K562 (cell line): ENCODE data around the gene AMBRA1. TPM values are rescaled to one million over a fixed set of nuclear protein-coding genes. Genes with fewer than 3 reads are reported as not detected.
A peak's percentile ranks its signal among the peaks of the same experiment; 100 is the strongest.

Source experiments
- CBX3 ChIP-seq, 2 experiments: IDR thresholded peaks; 1 replicate in 1 of 2; 2 replicates in 1 of 2; pipeline ENCODE4 v1.6.1; 2012; ENCODE audit warnings: inconsistent platforms in 2 of 2, low read length in 2 of 2, borderline replicate concordance in 1 of 2, control low read depth in 1 of 2
- HEY1 ChIP-seq: fragments of 250-450 bp; sonication (Bioruptor Pico); IDR thresholded peaks from 2 replicates; pipeline ENCODE4 v1.5.0; 2020; ENCODE audit warnings: mild to moderate bottlenecking, moderate library complexity, borderline replicate concordance
- NFRKB ChIP-seq: fragments of 450-650 bp; IDR thresholded peaks from 2 replicates; pipeline ENCODE4 v1.6.1; 2016; ENCODE audit warnings: low read depth
- SAP30 ChIP-seq: fragments of 200-600 bp; sonication (generic); IDR thresholded peaks from 2 replicates; pipeline ENCODE4 v1.6.1; 2012; ENCODE audit warnings: borderline replicate concordance, low read depth, mild to moderate bottlenecking, moderate library complexity, low read length, control low read depth, inconsistent platforms; ENCODE audit not compliant: insufficient read depth, poor library complexity, severe bottlenecking
- SUPT5H ChIP-seq: fragments of 450-650 bp; IDR thresholded peaks from 2 replicates; pipeline ENCODE4 v1.6.1; 2016
- TAF15 ChIP-seq: fragments of 200-400 bp; formaldehyde crosslinking; IDR thresholded peaks from 2 replicates; pipeline ENCODE4 v1.6.1; 2017; ENCODE audit warnings: mild to moderate bottlenecking, low read depth, low read length, moderate library complexity
- XRCC4 ChIP-seq: IDR thresholded peaks from one replicate; pipeline ENCODE4 v1.6.1; 2011; ENCODE audit not compliant: insufficient read depth, insufficient read length; ENCODE audit errors: extremely low read depth
- ZFX ChIP-seq: sonication (generic); formaldehyde crosslinking; IDR thresholded peaks from 2 replicates; pipeline ENCODE4 v1.8.0; 2022; ENCODE audit warnings: mild to moderate bottlenecking, missing genetic modification reagents, moderate library complexity
- ZNF274 ChIP-seq: IDR thresholded peaks from 2 replicates; pipeline ENCODE4 v1.6.1; 2011; ENCODE audit warnings: low read depth, mild to moderate bottlenecking, low read length, moderate library complexity, borderline replicate concordance
- ZNF830 ChIP-seq: fragments of 250-450 bp; sonication (Bioruptor Pico); IDR thresholded peaks from 2 replicates; pipeline ENCODE4 v1.5.0; 2021; ENCODE audit warnings: mild to moderate bottlenecking
- polyA plus RNA-seq, 8 experiments: library from polyadenylated mRNA; depleted of rRNA in 4 of 8; stranded (reverse) in 5 of 8; unstranded in 3 of 8; fragments of >200 nt; fragmentation: Nextera tagmentation in 2 of 8; fragmentation: Illumina TruSeq in 1 of 8; extraction: Ambion mirVana in 2 of 8; extraction: Trizol in 1 of 8; gene quantifications; 2 replicates each; pipeline versions ENCODE4 v1.2.1 to v1.2.3, GENCODE V29; 2011 to 2014; ENCODE audit warnings: inconsistent platforms in 1 of 8, missing spikeins in 1 of 8
- total RNA-seq, 7 experiments: library from RNA; depleted of rRNA in 6 of 7; stranded (reverse); fragments of >200 nt in 6 of 7; fragmentation: Illumina TruSeq in 2 of 7; extraction: Trizol in 2 of 7; gene quantifications; 2 replicates each; pipeline versions ENCODE4 v1.2.1 to v1.2.3, GENCODE V29; 2011 to 2021; ENCODE audit warnings: low replicate concordance in 1 of 7
- TF ChIP-seq, protein P1 (sequence below): IDR thresholded peaks from 3 replicates; pipeline ENCODE4 v1.6.1; 2011; ENCODE audit warnings: borderline replicate concordance, mild to moderate bottlenecking, moderate library complexity; ENCODE audit not compliant: insufficient read length; ENCODE audit errors: extremely low read depth
- TF ChIP-seq, protein P2 (sequence below): fragments of 200-800 bp; sonication (Bioruptor generic); IDR thresholded peaks from 2 replicates; pipeline ENCODE4 v1.6.1; 2017; ENCODE audit warnings: missing genetic modification characterization, missing compliant biosample characterization
- TF ChIP-seq, protein P3 (sequence below), 2 experiments: IDR thresholded peaks; 2 replicates each; pipeline ENCODE4 v1.6.1; 2011; ENCODE audit warnings: borderline replicate concordance in 1 of 2, control low read depth in 1 of 2, low read depth in 1 of 2, low read length in 1 of 2, mild to moderate bottlenecking in 1 of 2, mixed read lengths in 1 of 2, moderate library complexity in 1 of 2; ENCODE audit not compliant: insufficient read depth in 1 of 2, insufficient read length in 1 of 2, poor library complexity in 1 of 2, severe bottlenecking in 1 of 2; ENCODE audit errors: extremely low read depth in 1 of 2

Gene AMBRA1
- total and polyA plus RNA-seq, 9 of the 15 experiments (the other 6 are each of a cell fraction or from before 2014, with no cell fraction given) = 0.15 to 24.5 (median 13.0) TPM

DNA sequence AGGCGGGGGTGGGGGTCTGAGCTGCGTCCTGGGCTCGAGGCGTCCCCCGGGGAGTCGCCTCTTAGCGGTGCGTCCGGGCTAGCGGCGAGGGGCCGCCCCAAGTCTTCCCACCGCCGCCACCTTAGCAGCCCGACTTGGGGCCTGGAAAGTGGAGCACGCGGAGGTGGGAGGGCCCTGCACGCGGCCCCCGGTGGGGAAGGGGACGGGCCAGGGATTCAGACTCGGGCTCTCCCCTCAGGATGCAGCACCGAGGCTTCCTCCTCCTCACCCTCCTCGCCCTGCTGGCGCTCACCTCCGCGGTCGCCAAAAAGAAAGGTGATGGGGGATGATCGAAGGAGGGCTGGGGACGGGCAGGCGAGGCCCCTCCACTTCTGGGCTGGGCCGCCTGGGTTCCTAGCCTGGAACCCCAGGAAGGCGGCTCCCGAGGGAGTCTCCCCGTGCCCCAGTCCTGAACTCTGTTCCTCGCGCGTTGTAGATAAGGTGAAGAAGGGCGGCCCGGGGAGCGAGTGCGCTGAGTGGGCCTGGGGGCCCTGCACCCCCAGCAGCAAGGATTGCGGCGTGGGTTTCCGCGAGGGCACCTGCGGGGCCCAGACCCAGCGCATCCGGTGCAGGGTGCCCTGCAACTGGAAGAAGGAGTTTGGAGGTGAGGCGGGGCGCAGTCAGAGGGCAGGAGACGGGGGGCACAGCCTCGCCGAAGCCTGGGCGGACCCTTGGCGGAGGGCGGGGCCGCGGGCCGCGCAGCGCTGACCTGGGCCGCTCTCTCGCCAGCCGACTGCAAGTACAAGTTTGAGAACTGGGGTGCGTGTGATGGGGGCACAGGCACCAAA lies 211.8 kb downstream of the AMBRA1 start (continued):
- TF ChIP-seq, protein P1, sequence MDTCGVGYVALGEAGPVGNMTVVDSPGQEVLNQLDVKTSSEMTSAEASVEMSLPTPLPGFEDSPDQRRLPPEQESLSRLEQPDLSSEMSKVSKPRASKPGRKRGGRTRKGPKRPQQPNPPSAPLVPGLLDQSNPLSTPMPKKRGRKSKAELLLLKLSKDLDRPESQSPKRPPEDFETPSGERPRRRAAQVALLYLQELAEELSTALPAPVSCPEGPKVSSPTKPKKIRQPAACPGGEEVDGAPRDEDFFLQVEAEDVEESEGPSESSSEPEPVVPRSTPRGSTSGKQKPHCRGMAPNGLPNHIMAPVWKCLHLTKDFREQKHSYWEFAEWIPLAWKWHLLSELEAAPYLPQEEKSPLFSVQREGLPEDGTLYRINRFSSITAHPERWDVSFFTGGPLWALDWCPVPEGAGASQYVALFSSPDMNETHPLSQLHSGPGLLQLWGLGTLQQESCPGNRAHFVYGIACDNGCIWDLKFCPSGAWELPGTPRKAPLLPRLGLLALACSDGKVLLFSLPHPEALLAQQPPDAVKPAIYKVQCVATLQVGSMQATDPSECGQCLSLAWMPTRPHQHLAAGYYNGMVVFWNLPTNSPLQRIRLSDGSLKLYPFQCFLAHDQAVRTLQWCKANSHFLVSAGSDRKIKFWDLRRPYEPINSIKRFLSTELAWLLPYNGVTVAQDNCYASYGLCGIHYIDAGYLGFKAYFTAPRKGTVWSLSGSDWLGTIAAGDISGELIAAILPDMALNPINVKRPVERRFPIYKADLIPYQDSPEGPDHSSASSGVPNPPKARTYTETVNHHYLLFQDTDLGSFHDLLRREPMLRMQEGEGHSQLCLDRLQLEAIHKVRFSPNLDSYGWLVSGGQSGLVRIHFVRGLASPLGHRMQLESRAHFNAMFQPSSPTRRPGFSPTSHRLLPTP = no peak
- TF ChIP-seq ZFX (CRISPR knock-in tag) = peak; percentile 76
- TF ChIP-seq CBX3 (IDR thresholded peaks at IDR 0.05; ENCODE audit: borderline replicate concordance in 1 of 2, low read length in 2 of 2) = peak in 1 of 2 experiments; percentile 12; a peak in 1 of 3 replicates
- peak; percentile 30; the same call in 1 of the 2 replicates for TF ChIP-seq NFRKB
- TF ChIP-seq HEY1 (CRISPR knock-in tag) = no peak
- TF ChIP-seq, protein P2, sequence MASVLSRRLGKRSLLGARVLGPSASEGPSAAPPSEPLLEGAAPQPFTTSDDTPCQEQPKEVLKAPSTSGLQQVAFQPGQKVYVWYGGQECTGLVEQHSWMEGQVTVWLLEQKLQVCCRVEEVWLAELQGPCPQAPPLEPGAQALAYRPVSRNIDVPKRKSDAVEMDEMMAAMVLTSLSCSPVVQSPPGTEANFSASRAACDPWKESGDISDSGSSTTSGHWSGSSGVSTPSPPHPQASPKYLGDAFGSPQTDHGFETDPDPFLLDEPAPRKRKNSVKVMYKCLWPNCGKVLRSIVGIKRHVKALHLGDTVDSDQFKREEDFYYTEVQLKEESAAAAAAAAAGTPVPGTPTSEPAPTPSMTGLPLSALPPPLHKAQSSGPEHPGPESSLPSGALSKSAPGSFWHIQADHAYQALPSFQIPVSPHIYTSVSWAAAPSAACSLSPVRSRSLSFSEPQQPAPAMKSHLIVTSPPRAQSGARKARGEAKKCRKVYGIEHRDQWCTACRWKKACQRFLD (CRISPR knock-in tag) = no peak
- TF ChIP-seq ZNF274 = no peak
- TF ChIP-seq XRCC4 = no peak
- TF ChIP-seq SAP30 = peak; percentile 27
- no peak for TF ChIP-seq TAF15
- TF ChIP-seq, protein P3, sequence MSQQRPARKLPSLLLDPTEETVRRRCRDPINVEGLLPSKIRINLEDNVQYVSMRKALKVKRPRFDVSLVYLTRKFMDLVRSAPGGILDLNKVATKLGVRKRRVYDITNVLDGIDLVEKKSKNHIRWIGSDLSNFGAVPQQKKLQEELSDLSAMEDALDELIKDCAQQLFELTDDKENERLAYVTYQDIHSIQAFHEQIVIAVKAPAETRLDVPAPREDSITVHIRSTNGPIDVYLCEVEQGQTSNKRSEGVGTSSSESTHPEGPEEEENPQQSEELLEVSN (IDR thresholded peaks at IDR 0.05; ENCODE audit: borderline replicate concordance in 1 of 2, extremely low read depth in 1 of 2, insufficient read depth in 1 of 2, insufficient read length in 1 of 2, low read depth in 1 of 2, low read length in 1 of 2, poor library complexity in 1 of 2, severe bottlenecking in 1 of 2) = peak; percentile 66 to 84
- peak; percentile 49; the same call in 1 of the 2 replicates for TF ChIP-seq SUPT5H
- no peak for TF ChIP-seq ZNF830 (CRISPR knock-in tag)
